ENCODE results near the gene CACHD1. TPM values are rescaled to one million over a fixed set of nuclear protein-coding genes. Genes with fewer than 3 reads are reported as not detected.

CACHD1 gene
- total and polyA plus RNA-seq, 2 of the 4 experiments (the other 2 are of a cell fraction): 2.9 to 5.9 TPM

DNA sequence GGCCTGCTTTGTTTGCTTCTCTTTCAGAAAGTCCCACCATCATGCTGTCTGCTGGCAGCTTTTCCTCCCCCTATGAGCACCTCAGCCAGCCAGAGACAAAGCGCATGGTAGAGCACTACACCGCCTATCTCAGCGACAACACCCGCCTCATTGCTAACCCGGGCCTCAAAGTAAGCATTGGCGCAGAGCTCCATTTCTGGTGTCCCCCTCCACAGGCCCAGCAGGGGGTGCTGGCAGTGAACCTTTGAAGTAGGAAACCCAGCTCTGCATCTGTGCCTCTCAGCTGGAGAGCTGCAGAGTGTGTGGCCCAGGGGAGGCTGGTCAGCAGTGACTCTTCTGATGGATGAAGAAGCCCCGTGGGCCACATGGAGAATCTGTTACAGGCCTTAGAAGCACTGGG is 193.7 kb downstream of the CACHD1 start:
- WGBS, 2 experiments (ENCODE audit: extremely low coverage in 2 of 2, insufficient read length in 1 of 2): 100% methylated on average over 3 of the region's 7 CpGs; no CpG with 5 or more reads in 1 of the 2 experiments
- DNase-seq (peak; percentile 7), ATAC-seq (ENCODE audit: low read depth) (peak; percentile 32; the same call in 1 of the 2 replicates)
- TF ChIP-seq RAD21 (IDR thresholded peaks at IDR 0.05; ENCODE audit: low read length): no peak
- TF ChIP-seq MXI1 (IDR thresholded peaks at IDR 0.05; ENCODE audit: borderline replicate concordance, low read depth, low read length): no peak
- TF ChIP-seq CEBPB (IDR thresholded peaks at IDR 0.05; ENCODE audit: low read depth, low read length): no peak
- TF ChIP-seq BHLHE40 (IDR thresholded peaks at IDR 0.05; ENCODE audit: low read depth, low read length): no peak
- no peak for TF ChIP-seq CHD1 (IDR thresholded peaks at IDR 0.05; ENCODE audit: low read depth, low read length)
- TF ChIP-seq RCOR1 (IDR thresholded peaks at IDR 0.05; ENCODE audit: insufficient replicate concordance, low read length): no peak
- TF ChIP-seq MAFK (IDR thresholded peaks at IDR 0.05; ENCODE audit: low read depth, low read length): no peak
- TF ChIP-seq, protein P1, sequence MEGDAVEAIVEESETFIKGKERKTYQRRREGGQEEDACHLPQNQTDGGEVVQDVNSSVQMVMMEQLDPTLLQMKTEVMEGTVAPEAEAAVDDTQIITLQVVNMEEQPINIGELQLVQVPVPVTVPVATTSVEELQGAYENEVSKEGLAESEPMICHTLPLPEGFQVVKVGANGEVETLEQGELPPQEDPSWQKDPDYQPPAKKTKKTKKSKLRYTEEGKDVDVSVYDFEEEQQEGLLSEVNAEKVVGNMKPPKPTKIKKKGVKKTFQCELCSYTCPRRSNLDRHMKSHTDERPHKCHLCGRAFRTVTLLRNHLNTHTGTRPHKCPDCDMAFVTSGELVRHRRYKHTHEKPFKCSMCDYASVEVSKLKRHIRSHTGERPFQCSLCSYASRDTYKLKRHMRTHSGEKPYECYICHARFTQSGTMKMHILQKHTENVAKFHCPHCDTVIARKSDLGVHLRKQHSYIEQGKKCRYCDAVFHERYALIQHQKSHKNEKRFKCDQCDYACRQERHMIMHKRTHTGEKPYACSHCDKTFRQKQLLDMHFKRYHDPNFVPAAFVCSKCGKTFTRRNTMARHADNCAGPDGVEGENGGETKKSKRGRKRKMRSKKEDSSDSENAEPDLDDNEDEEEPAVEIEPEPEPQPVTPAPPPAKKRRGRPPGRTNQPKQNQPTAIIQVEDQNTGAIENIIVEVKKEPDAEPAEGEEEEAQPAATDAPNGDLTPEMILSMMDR (conservative IDR thresholded peaks at IDR 0.05; ENCODE audit: low read depth, low read length): no peak
- no peak for TF ChIP-seq POLR2A (IDR thresholded peaks at IDR 0.05; ENCODE audit: low read depth, low read length)
- no peak for TF ChIP-seq ELK1 (IDR thresholded peaks at IDR 0.05; ENCODE audit: borderline replicate concordance, low read depth, low read length)
- TF ChIP-seq NFE2L2 (IDR thresholded peaks at IDR 0.05; ENCODE audit: low read depth, low read length): no peak
- TF ChIP-seq SMC3 (IDR thresholded peaks at IDR 0.05; ENCODE audit: low read depth, low read length): no peak
- no peak for TF ChIP-seq RFX5 (IDR thresholded peaks at IDR 0.05; ENCODE audit: low read depth, low read length)
- no peak for TF ChIP-seq MAZ (IDR thresholded peaks at IDR 0.05; ENCODE audit: borderline replicate concordance, low read depth, low read length)
- H4K5ac ChIP-seq (ENCODE audit: low read depth, low read length): no peak overlapping the region
- no peak overlapping the region for H2BK15ac ChIP-seq (ENCODE audit: low read depth, low read length)
- dilution Hi-C loops (cut with HindIII; ENCODE audit: low sequenced_read_pairs, unreplicated experiment) (no loop called here), intact Hi-C loops (cut with micrococcal nuclease) (no loop called here), in situ Hi-C loops (cut with MboI; ENCODE audit: low sequenced_read_pairs) (no loop called here)
- H3K9me1 ChIP-seq (ENCODE audit: insufficient read depth, low read length): no peaks in the 10 kb centered on the region
- no peak overlapping the region for H2BK120ac ChIP-seq (ENCODE audit: low read depth, low read length)
- H3K18ac ChIP-seq (ENCODE audit: low read depth, low read length): no peak overlapping the region
- no peak overlapping the region for H3K4ac ChIP-seq (ENCODE audit: low read depth, low read length)
- ChIA-PET POLR2A (ENCODE audit: unreplicated experiment) (no interaction called here), CTCF (interaction anchor here (0.5 to 0.9 kb wide), 4 partner anchors 11 to 1133 kb away, joined by 3 to 4 read pairs (median 4); no protein-coding TSS in a partner anchor)
- no peaks in the 10 kb centered on the region for H4K20me1 ChIP-seq (ENCODE audit: insufficient read depth, low read length)
- H3K23ac ChIP-seq (ENCODE audit: low read depth, low read length): no peak overlapping the region
- H3K36me3 ChIP-seq (ENCODE audit: control insufficient read depth, insufficient read depth, low read length): 0 out of 2 replicates have a peak, but pooled peaks cover 1% of the 10 kb centered on the region
- no peak overlapping the region for H2AFZ ChIP-seq (replicated peaks; ENCODE audit: low read length, poor library complexity)
- H3K27me3 ChIP-seq (ENCODE audit: control insufficient read depth, insufficient read depth, low read length): no peaks in the 10 kb centered on the region
- no peak overlapping the region for H3K27ac ChIP-seq (ENCODE audit: insufficient read depth, low read length)
- no peak overlapping the region for H2AK5ac ChIP-seq (ENCODE audit: low read depth, low read length)
- no peak overlapping the region for H3K14ac ChIP-seq (replicated peaks; ENCODE audit: low read depth, low read length)
- H3K9ac ChIP-seq (ENCODE audit: low read depth, low read length): no peak overlapping the region
- H3K4me3 ChIP-seq (ENCODE audit: insufficient read depth, low read depth, low read length): no peak overlapping the region
- H2AK9ac ChIP-seq (replicated peaks; ENCODE audit: low read depth, low read length, poor library complexity): no peak overlapping the region
- H4K8ac ChIP-seq (ENCODE audit: low read depth in 2 of 2, low read length in 2 of 2): no peak overlapping the region
- H3K9me3 ChIP-seq (ENCODE audit: control insufficient read depth, insufficient read depth, low read length): no peaks in the 10 kb centered on the region
- H2BK5ac ChIP-seq (ENCODE audit: low read depth, low read length, poor library complexity, severe bottlenecking): no peak overlapping the region
- no peak overlapping the region for H3K56ac ChIP-seq (ENCODE audit: extremely low read depth, insufficient read depth, low read length)
- no peaks in the 10 kb centered on the region for H3K79me1 ChIP-seq (ENCODE audit: low read depth in 1 of 2, low read length in 2 of 2)
- no peak overlapping the region for H2BK20ac ChIP-seq (ENCODE audit: low read depth, low read length)
- H4K91ac ChIP-seq (ENCODE audit: insufficient read depth, low read depth, low read length): no peak overlapping the region
- no peak overlapping the region for H3K4me2 ChIP-seq (ENCODE audit: low read depth, low read length)
- no peaks in the 10 kb centered on the region for H3K4me1 ChIP-seq (ENCODE audit: control insufficient read depth, insufficient read depth, low read length)
- BruUV-seq (replicated peaks): no TSS peak
